ENCODE data around the gene HPCAL1. TPM values are rescaled to one million over a fixed set of nuclear protein-coding genes. Genes with fewer than 3 reads are reported as not detected.

HPCAL1 gene
- total RNA-seq, 1 experiment from 2014 or later, result 35.1 TPM

DNA sequence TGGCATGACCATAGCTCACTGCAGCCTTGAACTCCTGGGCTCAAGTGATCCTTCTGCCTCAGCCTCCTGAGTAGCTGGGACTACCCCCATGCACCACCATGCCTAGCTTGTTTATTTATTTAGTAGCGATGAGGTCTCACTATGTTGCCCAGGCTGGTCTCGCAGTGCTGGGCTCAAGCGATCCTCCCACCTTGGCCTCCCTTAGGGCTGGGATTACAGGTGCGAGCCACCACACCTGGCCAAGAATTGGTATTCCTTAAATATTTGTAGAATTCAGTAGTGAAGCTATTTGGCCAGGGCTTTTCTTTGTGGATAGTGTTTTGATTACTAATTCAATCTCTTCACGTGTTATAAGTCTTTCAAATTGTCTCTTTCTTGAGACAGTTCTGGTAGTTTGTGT lies 89.4 kb downstream of the HPCAL1 start:
- Mint-ChIP-seq H3K4me3 (ENCODE audit: low read depth, unreplicated experiment) (no peak overlapping the region), H3K9me3 (ENCODE audit: low read depth, unreplicated experiment) (no peaks in the 10 kb centered on the region), H3K4me1 (ENCODE audit: low read depth, unreplicated experiment) (peaks cover 36% of the 10 kb centered on the region), H3K36me3 (ENCODE audit: insufficient read depth, unreplicated experiment) (no peaks in the 10 kb centered on the region), H3K27ac (ENCODE audit: unreplicated experiment) (no peak overlapping the region), H3K27me3 (ENCODE audit: unreplicated experiment) (no peaks in the 10 kb centered on the region)
- DNase-seq, result no peak
- CTCF ChIA-PET, result no interaction called here
- no TSS peak for BruUV-seq (replicated peaks)
- intact Hi-C loops (cut with micrococcal nuclease; ENCODE audit: unreplicated experiment), result no loop called here
- TF ChIP-seq, protein P1, sequence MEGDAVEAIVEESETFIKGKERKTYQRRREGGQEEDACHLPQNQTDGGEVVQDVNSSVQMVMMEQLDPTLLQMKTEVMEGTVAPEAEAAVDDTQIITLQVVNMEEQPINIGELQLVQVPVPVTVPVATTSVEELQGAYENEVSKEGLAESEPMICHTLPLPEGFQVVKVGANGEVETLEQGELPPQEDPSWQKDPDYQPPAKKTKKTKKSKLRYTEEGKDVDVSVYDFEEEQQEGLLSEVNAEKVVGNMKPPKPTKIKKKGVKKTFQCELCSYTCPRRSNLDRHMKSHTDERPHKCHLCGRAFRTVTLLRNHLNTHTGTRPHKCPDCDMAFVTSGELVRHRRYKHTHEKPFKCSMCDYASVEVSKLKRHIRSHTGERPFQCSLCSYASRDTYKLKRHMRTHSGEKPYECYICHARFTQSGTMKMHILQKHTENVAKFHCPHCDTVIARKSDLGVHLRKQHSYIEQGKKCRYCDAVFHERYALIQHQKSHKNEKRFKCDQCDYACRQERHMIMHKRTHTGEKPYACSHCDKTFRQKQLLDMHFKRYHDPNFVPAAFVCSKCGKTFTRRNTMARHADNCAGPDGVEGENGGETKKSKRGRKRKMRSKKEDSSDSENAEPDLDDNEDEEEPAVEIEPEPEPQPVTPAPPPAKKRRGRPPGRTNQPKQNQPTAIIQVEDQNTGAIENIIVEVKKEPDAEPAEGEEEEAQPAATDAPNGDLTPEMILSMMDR (IDR thresholded peaks at IDR 0.05; ENCODE audit: unreplicated experiment), result no peak

DNA sequence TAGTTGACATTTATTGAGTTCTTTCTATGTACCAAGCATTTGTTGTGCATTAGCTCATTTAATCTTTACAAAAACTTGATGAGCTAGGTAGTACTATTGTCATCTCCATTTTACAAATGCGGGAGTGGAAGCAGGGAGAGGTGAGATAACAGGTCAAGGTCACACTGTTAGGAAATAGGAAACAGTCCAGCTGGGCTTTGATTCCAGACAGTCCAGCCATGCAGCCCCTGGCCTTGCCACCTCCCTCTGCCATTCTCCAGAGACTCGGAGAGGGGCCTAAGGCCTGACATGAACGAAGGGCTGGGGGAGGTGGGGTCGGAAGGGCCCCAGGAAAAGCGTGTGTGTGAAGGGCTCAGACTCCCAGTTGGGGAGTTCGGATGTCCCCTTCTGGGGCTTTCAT lies 89.8 kb downstream of the HPCAL1 start:
- CTCF ChIA-PET, result no interaction called here
- H3K36me3 Mint-ChIP-seq (ENCODE audit: insufficient read depth, unreplicated experiment), result no peaks in the 10 kb centered on the region
- TF ChIP-seq, protein P1 (IDR thresholded peaks at IDR 0.05; ENCODE audit: unreplicated experiment), result no peak
- H3K27ac Mint-ChIP-seq (ENCODE audit: unreplicated experiment), result no peak overlapping the region
- H3K4me3 Mint-ChIP-seq (ENCODE audit: low read depth, unreplicated experiment), result no peak overlapping the region
- H3K9me3 Mint-ChIP-seq (ENCODE audit: low read depth, unreplicated experiment), result no peaks in the 10 kb centered on the region
- no TSS peak for BruUV-seq (replicated peaks)
- DNase-seq, result no peak
- intact Hi-C loops (cut with micrococcal nuclease; ENCODE audit: unreplicated experiment), result no loop called here
- H3K4me1 Mint-ChIP-seq (ENCODE audit: low read depth, unreplicated experiment), result peaks cover 31% of the 10 kb centered on the region
- no peaks in the 10 kb centered on the region for H3K27me3 Mint-ChIP-seq (ENCODE audit: unreplicated experiment)

DNA sequence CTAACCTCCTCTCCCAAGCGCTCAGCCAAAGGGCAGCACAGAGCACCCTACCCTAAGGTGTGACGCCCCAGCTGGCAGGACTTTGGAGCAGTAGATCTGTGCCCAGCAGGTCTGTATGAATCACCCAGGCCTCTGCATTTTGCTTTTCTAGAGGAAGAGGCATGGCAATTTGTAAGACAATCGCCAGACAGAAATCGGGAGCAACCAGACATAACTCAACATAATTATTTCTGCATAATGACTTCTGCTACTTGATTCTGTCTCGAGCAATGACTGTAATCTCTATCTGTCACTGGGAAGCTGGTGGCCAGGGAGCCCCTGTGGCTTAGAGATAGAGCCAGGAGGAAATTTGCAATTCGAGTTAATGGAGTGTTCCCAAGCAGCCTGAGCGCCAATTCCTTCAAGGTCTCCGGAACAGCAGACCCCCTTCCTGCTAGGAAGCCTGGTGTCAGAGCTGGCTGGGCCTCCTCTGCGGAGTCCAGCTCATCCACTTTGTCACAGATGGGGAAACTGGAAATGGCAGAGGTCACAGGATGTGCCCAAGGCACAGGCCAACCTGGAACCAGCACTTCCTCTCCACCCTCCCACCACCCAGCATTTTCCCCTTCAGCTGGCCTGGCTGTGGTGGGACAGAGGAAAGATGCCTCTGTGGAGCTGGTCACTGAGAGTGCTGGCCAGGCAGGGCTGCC lies 90.4 kb downstream of the HPCAL1 start:
- Mint-ChIP-seq H3K4me3 (ENCODE audit: low read depth, unreplicated experiment) (no peak overlapping the region), H3K36me3 (ENCODE audit: insufficient read depth, unreplicated experiment) (no peaks in the 10 kb centered on the region), H3K9me3 (ENCODE audit: low read depth, unreplicated experiment) (no peaks in the 10 kb centered on the region), H3K27ac (ENCODE audit: unreplicated experiment) (no peak overlapping the region), H3K27me3 (ENCODE audit: unreplicated experiment) (no peaks in the 10 kb centered on the region), H3K4me1 (ENCODE audit: low read depth, unreplicated experiment) (peaks cover 28% of the 10 kb centered on the region)
- BruUV-seq (replicated peaks), result no TSS peak
- DNase-seq, result no peak
- TF ChIP-seq, protein P1 (IDR thresholded peaks at IDR 0.05; ENCODE audit: unreplicated experiment), result no peak
- intact Hi-C loops (cut with micrococcal nuclease; ENCODE audit: unreplicated experiment), result no loop called here
- CTCF ChIA-PET, result no interaction called here

DNA sequence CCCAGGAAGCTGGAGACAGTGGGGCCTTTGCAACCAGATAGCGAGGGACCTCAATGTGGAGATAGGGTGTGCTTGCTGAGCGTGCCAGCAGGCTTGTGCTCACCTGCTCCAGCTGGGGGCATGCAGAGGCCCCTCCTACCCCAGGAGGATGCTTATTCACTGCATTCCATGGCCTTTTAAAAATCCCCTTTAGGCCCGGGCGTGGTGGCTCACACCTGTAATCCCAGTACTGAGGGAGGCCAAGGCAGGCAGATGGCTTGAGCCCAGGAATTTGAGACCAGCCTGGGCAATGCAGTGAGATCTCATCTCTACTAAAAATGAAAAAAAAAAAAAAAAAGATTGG lies 90.9 kb downstream of the HPCAL1 start:
- Mint-ChIP-seq H3K4me3 (ENCODE audit: low read depth, unreplicated experiment) (no peak overlapping the region), H3K27ac (ENCODE audit: unreplicated experiment) (no peak overlapping the region), H3K9me3 (ENCODE audit: low read depth, unreplicated experiment) (no peaks in the 10 kb centered on the region), H3K4me1 (ENCODE audit: low read depth, unreplicated experiment) (peaks cover 28% of the 10 kb centered on the region), H3K36me3 (ENCODE audit: insufficient read depth, unreplicated experiment) (no peaks in the 10 kb centered on the region), H3K27me3 (ENCODE audit: unreplicated experiment) (no peaks in the 10 kb centered on the region)
- CTCF ChIA-PET, result no interaction called here
- BruUV-seq (replicated peaks), result no TSS peak
- TF ChIP-seq, protein P1 (IDR thresholded peaks at IDR 0.05; ENCODE audit: unreplicated experiment), result no peak
- intact Hi-C loops (cut with micrococcal nuclease; ENCODE audit: unreplicated experiment), result no loop called here
- DNase-seq, result no peak
